Liver (tissue), 3 donors: ENCODE measurements around the gene APOBEC2.

ENCODE experiments used
- EGR1 ChIP-seq, 2 donors: IDR thresholded peaks; 2 replicates each; pipeline ENCODE4 v1.6.1; 2016 to 2018; ENCODE audit warnings: antibody characterized with exemption in 2 of 2, low read depth in 2 of 2
- FOXA1 ChIP-seq: IDR thresholded peaks from 2 replicates; pipeline ENCODE4 v1.6.1; 2016; ENCODE audit warnings: antibody characterized with exemption
- RAD21 ChIP-seq, 2 donors: IDR thresholded peaks; 2 replicates each; pipeline ENCODE4 v1.6.1; 2016; ENCODE audit warnings: antibody characterized with exemption in 2 of 2, mild to moderate bottlenecking in 2 of 2
- RXRA ChIP-seq, 2 donors: IDR thresholded peaks; 2 replicates each; pipeline ENCODE4 v1.6.1; 2017 to 2018; ENCODE audit warnings: antibody characterized with exemption in 2 of 2, mild to moderate bottlenecking in 1 of 2
- SP1 ChIP-seq: IDR thresholded peaks from 2 replicates; pipeline ENCODE4 v1.6.1; 2018; ENCODE audit warnings: antibody characterized with exemption, mild to moderate bottlenecking
- YY1 ChIP-seq: IDR thresholded peaks from 2 replicates; pipeline ENCODE4 v1.6.1; 2016; ENCODE audit warnings: antibody characterized with exemption, mild to moderate bottlenecking
- TF ChIP-seq, protein P1 (sequence below): IDR thresholded peaks from 2 replicates; pipeline ENCODE4 v1.6.1; 2016; ENCODE audit warnings: antibody characterized with exemption
- TF ChIP-seq, protein P2 (sequence below): IDR thresholded peaks from 2 replicates; pipeline ENCODE4 v1.6.1; 2016; ENCODE audit warnings: antibody characterized with exemption
- TF ChIP-seq, protein P3 (sequence below): fragments of 150-350 bp; IDR thresholded peaks from 2 replicates; pipeline ENCODE4 v1.5.1; 2017; ENCODE audit warnings: improper control_type of control experiment, low read depth, low read length; ENCODE audit not compliant: missing input control
- TF ChIP-seq, protein P4 (sequence below): IDR thresholded peaks from 2 replicates; pipeline ENCODE4 v1.6.1; 2016; ENCODE audit warnings: antibody characterized with exemption
- donor health status: healthy.
- donor health status: healthy.

DNA sequence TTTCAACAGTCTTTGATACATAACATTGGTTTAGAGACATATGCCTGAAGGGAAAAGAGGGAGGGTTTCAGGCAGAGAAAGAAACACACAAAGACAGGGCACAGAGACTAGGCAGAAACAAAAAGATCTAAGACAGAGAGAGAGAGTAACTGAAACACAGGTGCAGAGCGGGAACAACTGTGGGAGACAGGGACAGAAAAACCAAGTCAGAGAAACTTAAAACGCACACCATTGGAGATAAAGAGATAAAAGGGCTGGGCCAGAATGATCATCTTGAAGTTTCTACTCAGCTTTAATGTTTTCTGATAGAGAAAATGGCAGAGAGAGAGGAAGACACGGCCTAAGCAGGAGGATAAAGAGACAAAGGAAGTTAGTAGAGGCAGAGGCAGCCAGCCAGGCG is 25.8 kb upstream of the APOBEC2 start:
- TF ChIP-seq FOXA1: no peak
- TF ChIP-seq, protein P1, sequence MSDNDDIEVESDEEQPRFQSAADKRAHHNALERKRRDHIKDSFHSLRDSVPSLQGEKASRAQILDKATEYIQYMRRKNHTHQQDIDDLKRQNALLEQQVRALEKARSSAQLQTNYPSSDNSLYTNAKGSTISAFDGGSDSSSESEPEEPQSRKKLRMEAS: no peak
- TF ChIP-seq, protein P2, sequence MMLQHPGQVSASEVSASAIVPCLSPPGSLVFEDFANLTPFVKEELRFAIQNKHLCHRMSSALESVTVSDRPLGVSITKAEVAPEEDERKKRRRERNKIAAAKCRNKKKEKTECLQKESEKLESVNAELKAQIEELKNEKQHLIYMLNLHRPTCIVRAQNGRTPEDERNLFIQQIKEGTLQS: no peak
- TF ChIP-seq, protein P3, sequence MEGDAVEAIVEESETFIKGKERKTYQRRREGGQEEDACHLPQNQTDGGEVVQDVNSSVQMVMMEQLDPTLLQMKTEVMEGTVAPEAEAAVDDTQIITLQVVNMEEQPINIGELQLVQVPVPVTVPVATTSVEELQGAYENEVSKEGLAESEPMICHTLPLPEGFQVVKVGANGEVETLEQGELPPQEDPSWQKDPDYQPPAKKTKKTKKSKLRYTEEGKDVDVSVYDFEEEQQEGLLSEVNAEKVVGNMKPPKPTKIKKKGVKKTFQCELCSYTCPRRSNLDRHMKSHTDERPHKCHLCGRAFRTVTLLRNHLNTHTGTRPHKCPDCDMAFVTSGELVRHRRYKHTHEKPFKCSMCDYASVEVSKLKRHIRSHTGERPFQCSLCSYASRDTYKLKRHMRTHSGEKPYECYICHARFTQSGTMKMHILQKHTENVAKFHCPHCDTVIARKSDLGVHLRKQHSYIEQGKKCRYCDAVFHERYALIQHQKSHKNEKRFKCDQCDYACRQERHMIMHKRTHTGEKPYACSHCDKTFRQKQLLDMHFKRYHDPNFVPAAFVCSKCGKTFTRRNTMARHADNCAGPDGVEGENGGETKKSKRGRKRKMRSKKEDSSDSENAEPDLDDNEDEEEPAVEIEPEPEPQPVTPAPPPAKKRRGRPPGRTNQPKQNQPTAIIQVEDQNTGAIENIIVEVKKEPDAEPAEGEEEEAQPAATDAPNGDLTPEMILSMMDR: no peak
- no peak for TF ChIP-seq YY1
- TF ChIP-seq SP1: no peak
- TF ChIP-seq RAD21 (IDR thresholded peaks at IDR 0.05): no peak
- TF ChIP-seq RXRA (IDR thresholded peaks at IDR 0.05): no peak
- TF ChIP-seq, protein P4, sequence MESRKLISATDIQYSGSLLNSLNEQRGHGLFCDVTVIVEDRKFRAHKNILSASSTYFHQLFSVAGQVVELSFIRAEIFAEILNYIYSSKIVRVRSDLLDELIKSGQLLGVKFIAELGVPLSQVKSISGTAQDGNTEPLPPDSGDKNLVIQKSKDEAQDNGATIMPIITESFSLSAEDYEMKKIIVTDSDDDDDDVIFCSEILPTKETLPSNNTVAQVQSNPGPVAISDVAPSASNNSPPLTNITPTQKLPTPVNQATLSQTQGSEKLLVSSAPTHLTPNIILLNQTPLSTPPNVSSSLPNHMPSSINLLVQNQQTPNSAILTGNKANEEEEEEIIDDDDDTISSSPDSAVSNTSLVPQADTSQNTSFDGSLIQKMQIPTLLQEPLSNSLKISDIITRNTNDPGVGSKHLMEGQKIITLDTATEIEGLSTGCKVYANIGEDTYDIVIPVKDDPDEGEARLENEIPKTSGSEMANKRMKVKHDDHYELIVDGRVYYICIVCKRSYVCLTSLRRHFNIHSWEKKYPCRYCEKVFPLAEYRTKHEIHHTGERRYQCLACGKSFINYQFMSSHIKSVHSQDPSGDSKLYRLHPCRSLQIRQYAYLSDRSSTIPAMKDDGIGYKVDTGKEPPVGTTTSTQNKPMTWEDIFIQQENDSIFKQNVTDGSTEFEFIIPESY: no peak
- TF ChIP-seq EGR1 (IDR thresholded peaks at IDR 0.05; ENCODE audit: low read depth in 2 of 2): no peak
